Psoas muscle (tissue), 8 donors: ENCODE measurements around the gene TREML4. TPM values are rescaled to one million over a fixed set of nuclear protein-coding genes. Genes with fewer than 3 reads are reported as not detected.

Experiments
- ATAC-seq, 4 donors: fragments of 200-7000 bp; cut with Tn5 transposase; one replicate each; pipeline ENCODE4 v1.9.1; 2020; ENCODE audit warnings: moderate library complexity in 3 of 4, mild to moderate bottlenecking in 2 of 4
- DNase-seq, 2 donors: peaks; one replicate each; pipeline ENCODE4 v3.0.0-alpha.2; 2020
- H3K27ac ChIP-seq: fragments of 200-600 bp; one replicate; pipeline ENCODE4 v1.8.0; 2022
- H3K27me3 ChIP-seq, 3 donors: fragments of 200-600 bp in 1 of 3; one replicate each; pipeline versions ENCODE4 v1.6.1 to v1.8.0; 2013 to 2022; ENCODE audit warnings: low read length in 2 of 3, mild to moderate bottlenecking in 2 of 3, moderate library complexity in 1 of 3; ENCODE audit not compliant: insufficient read depth in 3 of 3
- H3K36me3 ChIP-seq, 2 donors: fragments of 200-600 bp in 1 of 2; one replicate each; pipeline versions ENCODE4 v1.6.1 to v1.8.0; 2013 to 2022; ENCODE audit warnings: low read depth in 1 of 2, mild to moderate bottlenecking in 1 of 2, moderate library complexity in 1 of 2; ENCODE audit not compliant: insufficient read depth in 1 of 2
- H3K4me1 ChIP-seq: fragments of 200-600 bp; one replicate; pipeline ENCODE4 v1.8.0; 2022
- H3K4me3 ChIP-seq: fragments of 200-600 bp; one replicate; pipeline ENCODE4 v1.8.0; 2022; ENCODE audit warnings: mild to moderate bottlenecking
- H3K9me3 ChIP-seq: fragments of 200-600 bp; one replicate; pipeline ENCODE4 v1.8.0; 2022
- CTCF ChIP-seq: fragments of 200-600 bp; IDR thresholded peaks from one replicate; pipeline ENCODE4 v1.8.0; 2022; ENCODE audit warnings: antibody characterized with exemption
- WGBS, 3 donors: extraction: QIAGEN DNeasy Blood & Tissue Kit; methylation state at CpG; one replicate each; pipeline versions ENCODE4 v1.1.6 to v1.1.7; 2013; 5-methylcytosine and 5-hydroxymethylcytosine counted together
- intact Hi-C, 2 donors: fragments of 100-400 bp; cut with DNase I; formaldehyde crosslinking; loops; one replicate each; pipeline versions ENCODE4 v1.11.0 to v1.14.2; 2022
- polyA plus RNA-seq, 3 donors: library from polyadenylated mRNA; stranded (reverse); fragments of 200-250 nt; gene quantifications; one replicate each; pipeline ENCODE4 v1.2.3, GENCODE V29; 2013
- total RNA-seq, 4 donors: library from RNA; stranded (reverse); fragmentation: NEBNext Ultra II Directional in 2 of 4; extraction: Animal tissue kit (Norgen Biotek cat#: 25700) in 2 of 4; gene quantifications; one replicate each; pipeline versions ENCODE4 v1.2.1 to v1.2.4, GENCODE V29; 2021 to 2023
- donor health status: healthy with polysubstance abuse.
- donor health status: DM: no; HTN: no; CAD: no; lungs with moderate emphysema.
- donor health status: Bipolar disorder and iron deficiency.
- donor health status: healthy.
- donor health status: DM: yes; HTN: yes; CAD: no.
- donor health status: DM: no; HTN: no; CAD: no.
- donor health status: DM: no; HTN: no; CAD: no.
- donor health status: DM: yes; HTN: yes; CAD: no.

The TREML4 gene
- total and polyA plus RNA-seq, 7 donors, result 0.01 TPM; not detected in 6

GRCh38 chr6:41214559-41215238, 13.4 kb upstream of the TREML4 start:
- Histone ChIP-seq H3K27me3 (peaks cover 0 to 8% (median 0%) of the 10 kb centered on the region in 3 donors), H3K9me3 (no peaks in the 10 kb centered on the region), H3K27ac (no peak overlapping the region), H3K36me3 (no peaks in the 10 kb centered on the region), H3K4me3 (no peak overlapping the region), H3K4me1 (no peaks in the 10 kb centered on the region)
- intact Hi-C loops, result no loop called here
- ATAC-seq (no peak), DNase-seq (no peak)
- no peak for TF ChIP-seq CTCF
- 84 to 89% (median 86%) methylated on average over 9 of the region's 9 CpGs for WGBS, 3 donors

GRCh38 chr6:41215777-41216176, 12.4 kb upstream of the TREML4 start:
- H3K27me3 ChIP-seq, result peaks cover 0 to 8% (median 0%) of the 10 kb centered on the region in 3 donors
- 72 to 76% (median 75%) methylated on average over 5 of the region's 5 CpGs for WGBS, 3 donors

GRCh38 chr6:41216616-41217015, 11.5 kb upstream of the TREML4 start:
- H3K36me3 ChIP-seq, result no peaks in the 10 kb centered on the region
- intact Hi-C loops, result no loop called here
- ATAC-seq (no peak), DNase-seq (no peak)
- H3K4me3 ChIP-seq, result no peak overlapping the region
- TF ChIP-seq CTCF, result no peak
- no peaks in the 10 kb centered on the region for H3K4me1 ChIP-seq
- no peaks in the 10 kb centered on the region for H3K9me3 ChIP-seq
- WGBS, 3 donors, result 65 to 74% (median 66%) methylated on average over 5 of the region's 5 CpGs
- H3K27ac ChIP-seq, result no peak overlapping the region
- peaks cover 0 to 8% (median 0%) of the 10 kb centered on the region in 3 donors for H3K27me3 ChIP-seq

More at GRCh38 chr6:41215777-41216176, 12.4 kb upstream of the TREML4 start:
- intact Hi-C loops, result no loop called here
- H3K36me3 ChIP-seq, result no peaks in the 10 kb centered on the region
- H3K4me3 ChIP-seq, result no peak overlapping the region
- no peak overlapping the region for H3K27ac ChIP-seq
- TF ChIP-seq CTCF, result no peak
- DNase-seq, result no peak
- no peaks in the 10 kb centered on the region for H3K4me1 ChIP-seq
- no peak for ATAC-seq
- no peaks in the 10 kb centered on the region for H3K9me3 ChIP-seq

- DNase-seq, result no peak
- WGBS, 3 donors, result 44 to 64% (median 61%) methylated on average over 4 of the region's 4 CpGs
- intact Hi-C loops, result no loop called here
These were observed 6.1 kb upstream of the TREML4 start for GRCh38 chr6:41222045-41222444.

More at GRCh38 chr6:41222045-41222444, 6.1 kb upstream of the TREML4 start:
- no peak overlapping the region for H3K4me3 ChIP-seq
- H3K4me1 ChIP-seq, result no peaks in the 10 kb centered on the region
- no peak for ATAC-seq
- no peaks in the 10 kb centered on the region for H3K9me3 ChIP-seq
- TF ChIP-seq CTCF, result no peak
- H3K27ac ChIP-seq, result no peak overlapping the region
- H3K36me3 ChIP-seq, result no peaks in the 10 kb centered on the region
- peaks cover 0 to 10% (median 3%) of the 10 kb centered on the region in 3 donors for H3K27me3 ChIP-seq
